Measurements from ENCODE around the gene NHEJ1.

Gene NHEJ1

DNA sequence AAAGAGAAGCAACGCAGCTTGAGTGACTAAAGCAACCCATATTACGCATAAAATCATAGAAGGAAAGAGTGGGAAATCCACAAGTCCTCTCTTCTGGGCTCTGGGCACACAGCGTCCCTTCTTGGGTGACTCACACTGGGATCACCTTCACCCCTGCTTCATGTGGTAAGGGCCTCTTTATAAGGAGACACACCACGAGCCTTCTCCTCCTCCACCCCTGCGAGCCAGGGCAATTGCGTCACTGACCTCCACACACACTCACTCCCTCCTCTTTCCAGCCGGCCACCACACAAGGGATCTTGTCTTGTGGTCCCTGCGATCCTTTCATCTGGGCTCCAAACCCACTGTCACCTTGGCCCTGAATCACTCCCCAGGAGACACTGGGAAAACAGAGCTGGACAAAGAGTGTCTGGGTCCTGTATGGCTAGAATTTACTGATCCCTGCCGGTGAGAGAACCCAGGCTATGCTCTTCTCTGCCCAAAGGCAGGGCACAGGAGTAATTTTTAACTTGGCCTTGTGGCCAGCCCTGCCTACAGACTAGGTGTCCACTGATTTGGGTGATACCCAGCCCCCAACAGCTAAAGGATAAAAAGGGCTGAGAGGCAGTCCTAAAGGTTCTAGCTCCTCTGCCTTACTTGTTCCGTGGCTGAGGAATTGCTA lies 35.3 kb downstream of the NHEJ1 start:
- DNase-seq = no peak

DNA sequence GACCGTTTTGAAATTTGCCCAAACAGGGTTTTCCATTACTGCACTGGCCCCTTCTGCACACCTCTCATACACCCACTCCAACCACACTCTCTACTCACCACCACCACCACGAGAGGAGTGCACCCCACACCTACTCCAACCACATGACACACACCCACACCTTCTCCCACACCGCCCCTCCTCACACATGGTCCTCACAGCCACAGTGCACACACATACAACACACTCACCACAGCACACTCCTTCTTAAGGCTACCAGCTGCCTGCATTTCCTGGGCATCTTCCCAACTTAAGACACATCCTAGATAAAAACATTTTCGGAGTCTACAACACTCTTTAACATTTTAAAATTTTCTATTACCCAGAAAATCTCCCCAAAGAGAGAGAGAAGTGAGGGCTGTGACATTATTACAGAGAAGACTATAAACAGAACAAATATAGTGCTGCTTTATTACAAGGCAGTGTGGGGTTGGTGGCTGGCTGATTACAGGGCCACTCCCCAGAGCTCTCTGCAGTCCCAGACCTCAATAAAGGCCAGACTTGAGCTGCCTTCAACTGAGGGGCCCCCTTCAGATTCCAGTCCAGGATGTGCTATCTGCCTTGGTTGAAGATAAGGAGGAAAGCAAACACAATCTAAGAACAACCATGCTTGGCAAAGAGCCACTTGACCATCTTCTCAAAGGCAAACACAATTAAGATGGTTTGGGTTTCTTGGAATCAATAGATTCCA lies 36.1 kb downstream of the NHEJ1 start:
- peak in 14 of 58 donors; percentile 4 to 39 (median 10) for DNase-seq

DNA sequence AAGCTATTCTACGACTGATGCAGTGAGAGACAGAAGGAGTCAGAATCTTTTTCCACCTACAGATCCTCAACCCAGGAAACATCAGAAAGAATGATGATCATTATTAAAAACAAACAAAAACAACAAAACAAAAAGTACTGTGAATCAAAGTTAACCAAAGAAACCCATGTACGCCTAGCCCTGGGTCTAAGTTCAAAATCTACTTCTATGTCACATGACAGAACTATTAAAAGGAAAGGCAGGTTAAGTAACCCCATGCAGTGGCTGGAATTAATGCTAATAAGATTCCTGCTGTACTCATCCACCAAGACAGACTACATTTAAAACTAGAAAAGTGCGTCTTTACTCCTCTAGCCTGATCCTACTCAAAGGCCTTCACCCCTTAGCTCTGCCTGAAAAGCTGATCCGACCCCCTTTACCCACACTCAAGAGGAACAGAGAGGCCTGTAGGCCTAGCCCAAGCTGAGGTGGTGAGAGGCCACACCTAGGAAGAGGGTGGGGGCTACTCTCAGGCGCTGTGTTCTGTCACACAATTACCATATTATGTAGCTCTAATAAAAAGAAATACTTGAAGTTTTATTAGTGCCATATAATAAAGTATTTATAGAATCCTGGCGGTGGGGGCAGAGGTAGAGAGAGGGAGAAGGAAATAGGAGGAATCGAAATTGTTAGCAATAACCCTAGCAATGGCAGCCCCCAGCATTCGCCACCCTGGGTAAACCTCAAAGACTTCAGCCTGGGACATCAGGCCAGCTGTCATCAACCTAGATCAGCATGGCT lies 37.1 kb downstream of the NHEJ1 start:
- no peak for DNase-seq

- peak in 2 of 58 donors; percentile 9 to 22 for DNase-seq
Observed at GRCh38 chr2:219122202-219122980, 38.2 kb downstream of the NHEJ1 start.

- DNase-seq = no peak
Observed at GRCh38 chr2:219120082-219120481, 40.5 kb downstream of the NHEJ1 start.

GRCh38 chr2:219119422-219120043 lies 41.1 kb downstream of the NHEJ1 start:
- peak in 42 of 58 donors; percentile 1 to 81 (median 25) for DNase-seq

GRCh38 chr2:219118504-219118903 lies 42.1 kb downstream of the NHEJ1 start:
- no peak for DNase-seq

- no peak for DNase-seq
Observed at GRCh38 chr2:219116776-219117646, 43.6 kb downstream of the NHEJ1 start.

- DNase-seq = no peak
Observed at GRCh38 chr2:219112651-219113338, 47.8 kb downstream of the NHEJ1 start.

DNA sequence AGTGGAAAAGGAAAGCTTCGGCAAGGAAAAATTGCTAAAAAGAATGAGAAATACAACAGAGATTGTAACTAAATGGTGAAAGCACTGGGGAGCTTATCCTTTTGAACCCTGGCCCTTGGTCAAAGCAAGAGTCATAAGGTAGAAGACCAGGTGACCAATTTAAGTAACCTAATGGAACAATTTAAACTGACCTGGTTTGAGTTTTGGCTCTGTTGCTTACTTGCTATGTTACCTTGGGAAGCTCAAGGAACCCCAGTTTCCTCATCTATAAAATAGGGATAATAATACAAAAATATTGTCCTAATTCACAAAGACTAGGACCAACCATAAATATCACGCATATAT lies 48.6 kb downstream of the NHEJ1 start:
- DNase-seq = no peak

- no peak for DNase-seq
Observed at GRCh38 chr2:219111375-219112061, 49.1 kb downstream of the NHEJ1 start.

- DNase-seq = peak in 1 of 58 donors; percentile 4
Observed at GRCh38 chr2:219109471-219109870, 51.1 kb downstream of the NHEJ1 start.

GRCh38 chr2:219107758-219108157 lies 52.9 kb downstream of the NHEJ1 start:
- DNase-seq = no peak

DNA sequence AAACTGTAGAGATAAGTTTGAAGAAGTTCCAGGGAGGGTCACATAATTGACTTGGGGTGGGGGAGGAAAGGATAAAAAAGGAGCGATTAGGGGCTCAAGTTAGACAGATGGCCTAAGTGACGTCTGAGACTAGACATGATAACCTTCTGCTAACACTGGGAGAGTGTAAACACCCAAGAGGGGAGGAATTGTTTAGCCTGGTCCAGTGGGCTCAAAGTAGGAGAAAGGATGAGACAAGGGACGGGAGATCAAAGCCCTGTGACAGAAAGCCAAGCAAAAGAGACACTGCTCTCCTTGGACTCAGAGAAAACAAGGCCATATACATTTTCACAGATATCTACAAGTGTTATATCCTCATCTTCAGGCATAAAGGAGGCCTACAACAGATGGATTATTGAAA lies 54.4 kb downstream of the NHEJ1 start:
- no peak for DNase-seq

GRCh38 chr2:219104107-219105035 lies 56.2 kb downstream of the NHEJ1 start:
- no peak for DNase-seq

- DNase-seq = no peak
Observed at GRCh38 chr2:219099329-219099728, 61.3 kb downstream of the NHEJ1 start.

DNA sequence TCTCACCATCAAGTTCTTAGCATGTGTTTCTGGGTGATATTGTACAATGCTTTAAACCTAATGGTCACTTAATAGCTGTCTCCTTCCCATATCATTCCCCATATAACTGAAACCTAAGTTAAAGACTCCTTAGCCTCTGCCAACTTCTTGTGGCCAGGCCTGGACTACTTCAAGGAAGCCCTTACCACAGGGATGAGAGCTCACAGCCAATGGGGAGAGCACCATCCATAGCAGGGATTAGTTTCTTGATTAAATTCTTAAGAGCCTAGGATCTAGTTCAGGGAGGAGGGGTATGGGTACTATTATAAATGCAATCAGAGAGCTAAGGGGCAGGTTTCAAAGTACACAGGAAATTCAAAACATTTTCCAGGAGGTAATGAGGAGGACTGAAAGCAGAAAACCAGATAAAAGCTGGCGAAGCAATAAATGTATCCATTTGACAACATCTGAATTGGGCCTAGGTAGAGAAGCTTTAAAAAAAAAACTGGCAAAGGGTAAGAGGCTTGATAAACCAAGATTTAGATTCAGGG lies 65.1 kb downstream of the NHEJ1 start:
- no peak for DNase-seq

All from anterior cingulate cortex (tissue), 58 donors.